HCT116 (cell line): Measurements from ENCODE around the gene GTF3C2. TPM values are rescaled to one million over a fixed set of nuclear protein-coding genes. Genes with fewer than 3 reads are reported as not detected.
A peak's percentile ranks its signal among the peaks of the same experiment; 100 is the strongest.

ENCODE experiments used
- ATAC-seq: fragments of 200-7000 bp; cut with Tn5 transposase; 2 replicates; pipeline ENCODE4 v1.9.1; 2020; ENCODE audit warnings: mild to moderate bottlenecking, moderate library complexity
- BruUV-seq: library from RNA; stranded (reverse); fragments of 400-500 nt; replicated peaks from 2 replicates; lab custom pipeline; 2021; lab: Mats Ljungman, UMichigan
- CTCF ChIA-PET: fragments of 300-600 bp; sonication (Branson Sonifier 250); formaldehyde crosslinking; loops from one replicate; lab custom pipeline; 2021; ENCODE audit warnings: antibody characterized with exemption; lab: Charles Lee
- POLR2A ChIA-PET: fragments of 300-600, 350-600 bp; sonication (Branson Sonifier 250); formaldehyde crosslinking; loops from one replicate; lab custom pipeline; 2021; ENCODE audit warnings: antibody characterized with exemption; lab: Charles Lee
- RAD21 ChIA-PET, 2 experiments: fragments of 300-600 bp; sonication (Branson Sonifier 250); formaldehyde crosslinking; loops; one replicate each; lab custom pipeline; 2023; ENCODE audit warnings: low total read pairs in 2 of 2; ENCODE audit not compliant: uncharacterized antibody in 2 of 2, unreplicated experiment in 2 of 2, low non-redundant PET in 1 of 2; lab: Charles Lee
- DNase-seq: peaks from one replicate; pipeline ENCODE4 v3.0.0-alpha.2; 2010; ENCODE audit warnings: low read depth, low spot score
- H2AFZ ChIP-seq: fragments of 200-600 bp; shearing (Covaris generic), sonication (generic); 2 replicates; pipeline ENCODE4 v1.6.1; 2017; ENCODE audit warnings: low read depth, mixed run types, mixed read lengths, antibody characterized with exemption, low read length; ENCODE audit not compliant: poor library complexity, severe bottlenecking
- H3K27ac ChIP-seq: 2 replicates; pipeline ENCODE4 v1.5.1; 2012; ENCODE audit warnings: low read depth, low read length
- H3K27me3 ChIP-seq: fragments of 200-600 bp; sonication (generic); 2 replicates; pipeline ENCODE4 v1.6.1; 2016; ENCODE audit warnings: mixed run types, low read length, mixed read lengths; ENCODE audit not compliant: insufficient read depth
- H3K36me3 ChIP-seq, 2 experiments: fragments of 200-500 bp in 1 of 2; fragments of 200-600 bp in 1 of 2; sonication (Bioruptor generic) in 1 of 2; sonication (generic) in 1 of 2; 2 replicates each; pipeline versions ENCODE4 v1.5.1 to v1.6.1; 2014 to 2016; ENCODE audit warnings: low read length in 2 of 2, inconsistent platforms in 1 of 2, mixed read lengths in 1 of 2, mixed run types in 1 of 2; ENCODE audit not compliant: insufficient read depth in 2 of 2, control insufficient read depth in 1 of 2
- H3K4me1 ChIP-seq, 2 experiments: fragments of 200-600 bp in 1 of 2; sonication (generic) in 1 of 2; 2 replicates each; pipeline versions ENCODE4 v1.5.1 to v1.6.1; 2012 to 2017; ENCODE audit warnings: low read length in 2 of 2, inconsistent platforms in 1 of 2, mild to moderate bottlenecking in 1 of 2, mixed read lengths in 1 of 2, mixed run types in 1 of 2, moderate library complexity in 1 of 2; ENCODE audit not compliant: insufficient read depth in 2 of 2, control insufficient read depth in 1 of 2
- H3K4me2 ChIP-seq: fragments of 200-600 bp; sonication (generic); 2 replicates; pipeline ENCODE4 v1.6.1; 2017; ENCODE audit warnings: mixed run types, low read length, mixed read lengths
- H3K4me3 ChIP-seq, 2 experiments: fragments of 200-600 bp in 1 of 2; sonication (generic) in 1 of 2; replicated peaks in 1 of 2; 2 replicates each; pipeline ENCODE4 v1.5.1; 2011 to 2016; ENCODE audit warnings: low read length in 2 of 2, control low read depth in 1 of 2, low read depth in 1 of 2, mild to moderate bottlenecking in 1 of 2, mixed read lengths in 1 of 2, mixed run types in 1 of 2
- H3K79me2 ChIP-seq: fragments of 200-600 bp; sonication (generic); 2 replicates; pipeline ENCODE4 v1.6.1; 2017; ENCODE audit warnings: mild to moderate bottlenecking, mixed run types, low read length, moderate library complexity, mixed read lengths; ENCODE audit not compliant: insufficient read depth
- H3K9ac ChIP-seq: fragments of 200-600 bp; sonication (generic); 2 replicates; pipeline ENCODE4 v1.6.1; 2016; ENCODE audit warnings: low read length, mixed read lengths
- H3K9me2 ChIP-seq: fragments of 200-600 bp; sonication (generic), shearing (Covaris generic); 2 replicates; pipeline ENCODE4 v1.6.1; 2017; ENCODE audit warnings: mixed run types, mild to moderate bottlenecking, moderate library complexity; ENCODE audit not compliant: insufficient read depth
- H3K9me3 ChIP-seq, 2 experiments: fragments of 200-500 bp in 1 of 2; fragments of 200-600 bp in 1 of 2; sonication (Bioruptor generic) in 1 of 2; sonication (generic) in 1 of 2; 2 replicates each; pipeline ENCODE4 v1.6.1; 2014 to 2017; ENCODE audit warnings: low read length in 2 of 2, mixed read lengths in 2 of 2, inconsistent platforms in 1 of 2, low read depth in 1 of 2, mild to moderate bottlenecking in 1 of 2, mixed run types in 1 of 2, moderate library complexity in 1 of 2; ENCODE audit not compliant: control insufficient read depth in 1 of 2, insufficient read depth in 1 of 2
- H4K20me1 ChIP-seq: fragments of 200-600 bp; sonication (generic), shearing (Covaris generic); 2 replicates; pipeline ENCODE4 v1.6.1; 2017; ENCODE audit warnings: mixed run types, mild to moderate bottlenecking, moderate library complexity; ENCODE audit not compliant: insufficient read depth
- CEBPB ChIP-seq: IDR thresholded peaks from 2 replicates; pipeline ENCODE4 v1.6.1; 2012; ENCODE audit warnings: low read depth
- EGR1 ChIP-seq: IDR thresholded peaks from 2 replicates; pipeline ENCODE4 v1.6.1; 2012; ENCODE audit warnings: low read depth
- ELF1 ChIP-seq: IDR thresholded peaks from 2 replicates; pipeline ENCODE4 v1.6.1; 2012; ENCODE audit warnings: low read depth, borderline replicate concordance
- FOSL1 ChIP-seq: IDR thresholded peaks from 2 replicates; pipeline ENCODE4 v1.6.1; 2012; ENCODE audit warnings: low read depth
- JUND ChIP-seq: IDR thresholded peaks from 2 replicates; pipeline ENCODE4 v1.6.1; 2012
- SIN3A ChIP-seq: IDR thresholded peaks from 2 replicates; pipeline ENCODE4 v1.6.1; 2012; ENCODE audit warnings: low read depth
- SRF ChIP-seq: IDR thresholded peaks from 2 replicates; pipeline ENCODE4 v1.6.1; 2012; ENCODE audit warnings: low read depth
- TCF7L2 ChIP-seq: IDR thresholded peaks from 2 replicates; pipeline ENCODE4 v1.7.0; 2011; ENCODE audit warnings: borderline replicate concordance, inconsistent platforms; ENCODE audit not compliant: insufficient read depth, insufficient read length; ENCODE audit errors: extremely low read depth
- YY1 ChIP-seq: IDR thresholded peaks from 2 replicates; pipeline ENCODE4 v1.6.1; 2011; ENCODE audit warnings: low read length, low read depth, moderate library complexity, mild to moderate bottlenecking; ENCODE audit not compliant: insufficient replicate concordance; ENCODE audit errors: extremely low read depth
- intact Hi-C: fragments of 100-400 bp; cut with micrococcal nuclease; formaldehyde crosslinking; loops from 2 replicates; pipeline ENCODE4 v1.10.0; 2022
- total RNA-seq: library from RNA; stranded (reverse); gene quantifications from one replicate; pipeline ENCODE4 v1.2.1, GENCODE V29; 2021; ENCODE audit not compliant: unreplicated experiment
- TF ChIP-seq, protein P1 (sequence below): IDR thresholded peaks from 2 replicates; pipeline ENCODE4 v1.6.1; 2012; ENCODE audit warnings: low read depth
- TF ChIP-seq, protein P2 (sequence below), 3 experiments: fragments of 200-600 bp in 1 of 3; sonication (generic) in 1 of 3; IDR thresholded peaks in 2 of 3; conservative IDR thresholded peaks in 1 of 3; 2 replicates each; pipeline ENCODE4 v1.5.1; 2012 to 2017; ENCODE audit warnings: low read depth in 2 of 3, low read length in 2 of 3, antibody characterized with exemption in 1 of 3, borderline replicate concordance in 1 of 3, control low read depth in 1 of 3, mild to moderate bottlenecking in 1 of 3, mixed read lengths in 1 of 3, mixed run types in 1 of 3, moderate library complexity in 1 of 3; ENCODE audit not compliant: insufficient read depth in 1 of 3

GTF3C2 gene
- total RNA-seq, 1 experiment from 2014 or later: 88.2 TPM

DNA sequence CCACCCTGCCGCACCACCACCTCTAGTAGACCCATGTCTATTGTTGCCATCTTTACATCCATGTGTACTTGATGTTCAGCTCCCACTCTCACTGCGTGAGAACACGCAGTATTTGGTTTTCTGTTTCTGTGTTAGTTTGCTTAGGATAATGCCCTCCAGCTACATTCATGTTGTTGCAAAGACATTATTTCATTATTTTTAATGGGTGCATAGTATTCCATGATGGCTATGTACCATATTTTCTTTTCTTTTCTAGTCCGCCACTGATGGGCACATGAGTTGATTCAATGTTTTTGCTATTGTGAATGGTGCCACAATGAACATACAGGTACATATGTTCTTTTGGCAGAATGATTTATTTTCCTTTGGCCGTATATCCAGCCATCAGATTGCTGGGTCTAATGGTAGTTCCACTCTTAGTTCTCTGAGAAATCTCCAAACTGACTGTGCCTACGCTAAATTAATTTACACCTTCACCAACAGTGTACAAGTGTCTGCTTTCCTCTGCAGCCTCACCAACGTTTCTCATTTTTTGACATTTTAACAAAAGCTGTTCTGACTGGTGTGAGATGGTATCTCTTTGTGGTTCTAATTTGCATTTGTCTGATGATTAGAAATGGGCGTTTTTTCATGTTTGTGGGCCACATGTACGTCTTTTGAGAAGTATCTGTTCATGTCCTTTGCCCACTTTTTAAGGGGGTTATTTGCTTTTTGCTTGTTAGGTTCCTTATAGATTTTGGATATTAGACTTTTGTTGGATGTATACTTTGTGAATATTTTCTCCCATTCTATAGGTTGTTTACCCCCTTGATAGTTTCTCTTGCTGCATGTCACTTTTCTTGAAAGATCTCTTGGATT lies 34.5 kb upstream of the GTF3C2 start (continued):
- TF ChIP-seq EGR1: no peak

DNA sequence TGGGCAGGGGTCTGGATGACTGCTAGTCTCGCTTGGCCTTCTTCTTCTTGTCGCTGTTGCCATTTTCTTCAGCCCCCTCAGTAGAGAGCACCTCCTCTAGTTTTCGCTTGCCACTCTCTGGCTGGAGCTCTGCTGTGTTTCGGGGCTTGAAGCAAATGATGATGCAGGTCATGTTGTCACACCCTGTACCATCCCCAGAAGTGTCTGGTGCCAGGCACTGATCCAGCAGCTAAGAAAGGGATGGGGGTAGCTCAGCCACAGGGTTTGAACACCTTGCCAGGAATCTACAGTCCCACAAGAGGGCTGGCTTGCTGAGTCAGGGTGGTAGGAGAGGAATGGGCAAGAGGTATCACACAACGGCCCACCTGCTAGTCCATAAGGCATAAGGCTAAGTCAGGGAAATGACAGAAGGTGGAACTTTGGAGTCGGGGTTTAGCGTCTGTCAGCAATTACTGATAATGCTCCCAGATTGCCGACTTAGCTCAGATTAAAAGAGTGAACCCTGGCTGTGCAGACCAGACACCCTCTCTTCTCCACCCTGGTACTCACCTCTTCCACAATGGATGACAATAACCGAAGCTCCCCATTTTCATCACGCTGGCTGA lies 25.1 kb upstream of the GTF3C2 start:
- Histone ChIP-seq H3K9ac (peak overlapping the region; percentile 80), H2AFZ (no peak overlapping the region), H3K27ac (peak overlapping the region; percentile 67), H3K4me2 (peak overlapping the region; percentile 99; the same call in 1 of the 2 replicates), H3K9me2 (no peaks in the 10 kb centered on the region), H3K36me3 (peaks cover 34 to 59% of the 10 kb centered on the region in 2 experiments; a peak in 3 of 4 replicates), H3K27me3 (no peaks in the 10 kb centered on the region), H3K4me3 (no peak overlapping the region), H3K79me2 (peaks cover 36% of the 10 kb centered on the region), H3K4me1 (peaks cover 3 to 27% of the 10 kb centered on the region in 2 experiments; a peak in 3 of 4 replicates), H4K20me1 (no peaks in the 10 kb centered on the region), H3K9me3 (no peaks in the 10 kb centered on the region)
- intact Hi-C loops: no loop called here
- ChIA-PET POLR2A (no interaction called here), RAD21 (no interaction called here), CTCF (interaction anchor here (2.2 kb wide), 1 partner anchor 302 kb away, joined by 7 read pairs; no protein-coding TSS in a partner anchor)
- TF ChIP-seq TCF7L2 (no peak), SIN3A (no peak), YY1 (no peak), JUND (no peak), FOSL1 (no peak), SRF (no peak), CEBPB (no peak), ELF1 (no peak)
- TF ChIP-seq, protein P1, sequence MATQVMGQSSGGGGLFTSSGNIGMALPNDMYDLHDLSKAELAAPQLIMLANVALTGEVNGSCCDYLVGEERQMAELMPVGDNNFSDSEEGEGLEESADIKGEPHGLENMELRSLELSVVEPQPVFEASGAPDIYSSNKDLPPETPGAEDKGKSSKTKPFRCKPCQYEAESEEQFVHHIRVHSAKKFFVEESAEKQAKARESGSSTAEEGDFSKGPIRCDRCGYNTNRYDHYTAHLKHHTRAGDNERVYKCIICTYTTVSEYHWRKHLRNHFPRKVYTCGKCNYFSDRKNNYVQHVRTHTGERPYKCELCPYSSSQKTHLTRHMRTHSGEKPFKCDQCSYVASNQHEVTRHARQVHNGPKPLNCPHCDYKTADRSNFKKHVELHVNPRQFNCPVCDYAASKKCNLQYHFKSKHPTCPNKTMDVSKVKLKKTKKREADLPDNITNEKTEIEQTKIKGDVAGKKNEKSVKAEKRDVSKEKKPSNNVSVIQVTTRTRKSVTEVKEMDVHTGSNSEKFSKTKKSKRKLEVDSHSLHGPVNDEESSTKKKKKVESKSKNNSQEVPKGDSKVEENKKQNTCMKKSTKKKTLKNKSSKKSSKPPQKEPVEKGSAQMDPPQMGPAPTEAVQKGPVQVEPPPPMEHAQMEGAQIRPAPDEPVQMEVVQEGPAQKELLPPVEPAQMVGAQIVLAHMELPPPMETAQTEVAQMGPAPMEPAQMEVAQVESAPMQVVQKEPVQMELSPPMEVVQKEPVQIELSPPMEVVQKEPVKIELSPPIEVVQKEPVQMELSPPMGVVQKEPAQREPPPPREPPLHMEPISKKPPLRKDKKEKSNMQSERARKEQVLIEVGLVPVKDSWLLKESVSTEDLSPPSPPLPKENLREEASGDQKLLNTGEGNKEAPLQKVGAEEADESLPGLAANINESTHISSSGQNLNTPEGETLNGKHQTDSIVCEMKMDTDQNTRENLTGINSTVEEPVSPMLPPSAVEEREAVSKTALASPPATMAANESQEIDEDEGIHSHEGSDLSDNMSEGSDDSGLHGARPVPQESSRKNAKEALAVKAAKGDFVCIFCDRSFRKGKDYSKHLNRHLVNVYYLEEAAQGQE: no peak
- TF ChIP-seq, protein P2, sequence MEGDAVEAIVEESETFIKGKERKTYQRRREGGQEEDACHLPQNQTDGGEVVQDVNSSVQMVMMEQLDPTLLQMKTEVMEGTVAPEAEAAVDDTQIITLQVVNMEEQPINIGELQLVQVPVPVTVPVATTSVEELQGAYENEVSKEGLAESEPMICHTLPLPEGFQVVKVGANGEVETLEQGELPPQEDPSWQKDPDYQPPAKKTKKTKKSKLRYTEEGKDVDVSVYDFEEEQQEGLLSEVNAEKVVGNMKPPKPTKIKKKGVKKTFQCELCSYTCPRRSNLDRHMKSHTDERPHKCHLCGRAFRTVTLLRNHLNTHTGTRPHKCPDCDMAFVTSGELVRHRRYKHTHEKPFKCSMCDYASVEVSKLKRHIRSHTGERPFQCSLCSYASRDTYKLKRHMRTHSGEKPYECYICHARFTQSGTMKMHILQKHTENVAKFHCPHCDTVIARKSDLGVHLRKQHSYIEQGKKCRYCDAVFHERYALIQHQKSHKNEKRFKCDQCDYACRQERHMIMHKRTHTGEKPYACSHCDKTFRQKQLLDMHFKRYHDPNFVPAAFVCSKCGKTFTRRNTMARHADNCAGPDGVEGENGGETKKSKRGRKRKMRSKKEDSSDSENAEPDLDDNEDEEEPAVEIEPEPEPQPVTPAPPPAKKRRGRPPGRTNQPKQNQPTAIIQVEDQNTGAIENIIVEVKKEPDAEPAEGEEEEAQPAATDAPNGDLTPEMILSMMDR (IDR thresholded peaks at IDR 0.05 in 2 of 3, conservative IDR thresholded peaks at IDR 0.05 in 1 of 3; ENCODE audit: borderline replicate concordance in 1 of 3, insufficient read depth in 1 of 3, low read depth in 2 of 3, low read length in 2 of 3): no peak
- BruUV-seq: TSS peak; percentile 65
- DNase-seq: no peak
- no peak for ATAC-seq
